Adipocyte (in vitro differentiated cells): ENCODE measurements around the gene WDFY3.

Source experiments
- DNase-seq: peaks from one replicate; pipeline ENCODE4 v3.0.0-alpha.2; 2015; ENCODE audit warnings: low read depth
- H3K27me3 ChIP-seq: replicated peaks from 2 replicates; pipeline ENCODE4 v1.7.0; 2013; ENCODE audit warnings: mild to moderate bottlenecking, low read length, moderate library complexity; ENCODE audit not compliant: control insufficient read depth, insufficient read depth
- H3K36me3 ChIP-seq: 2 replicates; pipeline ENCODE4 v1.7.0; 2013; ENCODE audit warnings: low read length, mild to moderate bottlenecking, moderate library complexity; ENCODE audit not compliant: control insufficient read depth, insufficient read depth, severe bottlenecking
- H3K4me1 ChIP-seq: 2 replicates; pipeline ENCODE4 v1.7.0; 2013; ENCODE audit warnings: mild to moderate bottlenecking, low read length, moderate library complexity; ENCODE audit not compliant: control insufficient read depth, insufficient read depth
- H3K4me3 ChIP-seq: 2 replicates; pipeline ENCODE4 v1.7.0; 2013; ENCODE audit warnings: mild to moderate bottlenecking, low read length, moderate library complexity
- H3K9ac ChIP-seq: 2 replicates; pipeline ENCODE4 v1.7.0; 2013; ENCODE audit warnings: mild to moderate bottlenecking, low read length, moderate library complexity
- H3K9me3 ChIP-seq: 2 replicates; pipeline ENCODE4 v1.7.0; 2013; ENCODE audit warnings: mild to moderate bottlenecking, low read length, moderate library complexity; ENCODE audit not compliant: control insufficient read depth

The WDFY3 gene

DNA sequence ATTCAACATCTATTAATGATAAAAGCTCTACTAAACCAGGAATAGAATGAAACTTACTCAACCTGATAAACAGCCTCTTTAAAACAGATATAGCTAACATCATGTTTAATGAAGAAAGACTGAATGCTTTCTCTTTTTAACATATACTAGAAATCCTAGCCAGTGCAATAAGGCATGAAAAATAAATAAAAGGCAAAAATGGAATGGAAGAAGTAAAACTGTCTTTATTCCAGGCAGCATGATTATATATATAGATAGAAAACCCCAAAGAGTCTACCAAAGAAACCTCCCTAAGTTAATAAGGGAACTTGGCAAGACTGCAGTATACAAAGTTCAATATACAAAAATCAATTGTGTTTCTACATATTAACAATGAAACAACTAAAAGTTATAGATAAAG is 25.5 kb downstream of the WDFY3 start:
- H3K27me3 ChIP-seq = no peaks in the 10 kb centered on the region

DNA sequence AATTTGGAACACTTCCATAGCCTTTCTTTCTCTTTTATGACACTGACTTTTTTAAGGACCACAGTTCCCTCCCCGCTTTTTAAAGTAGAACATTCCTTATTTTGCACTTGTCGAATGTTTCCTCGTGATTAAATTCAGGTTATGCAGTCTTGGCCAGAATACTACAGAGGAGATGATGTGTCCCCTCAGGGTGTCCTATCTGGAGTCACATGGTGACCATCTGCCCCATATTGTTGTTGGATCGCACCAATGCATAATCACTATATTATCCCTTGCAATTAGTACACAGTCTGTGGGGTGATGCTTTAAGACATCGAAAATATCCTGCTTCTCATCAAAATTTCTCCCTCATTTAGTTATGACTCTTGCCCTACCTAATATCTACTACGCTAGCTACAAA is 27.4 kb downstream of the WDFY3 start:
- H3K4me3 ChIP-seq = peak overlapping the region; percentile 59
- H3K9ac ChIP-seq = peak overlapping the region; percentile 68
- H3K9me3 ChIP-seq = peaks cover 17% of the 10 kb centered on the region
- no peak for DNase-seq
- peaks cover 34% of the 10 kb centered on the region for H3K4me1 ChIP-seq
- peaks cover 7% of the 10 kb centered on the region for H3K36me3 ChIP-seq
- H3K27me3 ChIP-seq = no peaks in the 10 kb centered on the region

More for the DNA sequence above, 25.5 kb downstream of the WDFY3 start:
- Histone ChIP-seq H3K36me3 (peaks cover 7% of the 10 kb centered on the region), H3K4me3 (no peak overlapping the region), H3K4me1 (peaks cover 34% of the 10 kb centered on the region), H3K9ac (no peak overlapping the region), H3K9me3 (peaks cover 17% of the 10 kb centered on the region)
- DNase-seq = no peak

DNA sequence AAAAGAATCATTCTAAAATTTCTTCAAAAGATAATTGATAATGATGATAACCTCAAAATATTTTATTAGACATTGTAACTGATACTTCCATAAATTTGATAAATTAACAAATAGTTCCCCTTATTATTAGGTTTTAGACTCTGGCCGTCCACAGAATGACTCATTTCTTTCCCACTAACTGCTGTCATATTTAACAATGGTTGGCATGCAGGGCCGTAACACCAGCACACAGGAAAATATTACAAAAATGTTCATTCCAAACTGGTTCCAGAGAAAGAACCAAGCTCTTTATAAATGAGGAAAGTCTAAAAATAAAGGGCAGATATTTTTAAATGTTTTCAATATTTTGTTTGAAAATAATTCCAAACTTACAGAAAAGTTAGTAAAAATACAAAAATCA is 28.2 kb downstream of the WDFY3 start:
- H3K4me1 ChIP-seq = peaks cover 34% of the 10 kb centered on the region
- H3K4me3 ChIP-seq = peak overlapping the region; percentile 59
- DNase-seq = peak; percentile 78
- peak overlapping the region; percentile 68 for H3K9ac ChIP-seq
- no peaks in the 10 kb centered on the region for H3K27me3 ChIP-seq
- H3K9me3 ChIP-seq = peaks cover 17% of the 10 kb centered on the region
- H3K36me3 ChIP-seq = peaks cover 7% of the 10 kb centered on the region

DNA sequence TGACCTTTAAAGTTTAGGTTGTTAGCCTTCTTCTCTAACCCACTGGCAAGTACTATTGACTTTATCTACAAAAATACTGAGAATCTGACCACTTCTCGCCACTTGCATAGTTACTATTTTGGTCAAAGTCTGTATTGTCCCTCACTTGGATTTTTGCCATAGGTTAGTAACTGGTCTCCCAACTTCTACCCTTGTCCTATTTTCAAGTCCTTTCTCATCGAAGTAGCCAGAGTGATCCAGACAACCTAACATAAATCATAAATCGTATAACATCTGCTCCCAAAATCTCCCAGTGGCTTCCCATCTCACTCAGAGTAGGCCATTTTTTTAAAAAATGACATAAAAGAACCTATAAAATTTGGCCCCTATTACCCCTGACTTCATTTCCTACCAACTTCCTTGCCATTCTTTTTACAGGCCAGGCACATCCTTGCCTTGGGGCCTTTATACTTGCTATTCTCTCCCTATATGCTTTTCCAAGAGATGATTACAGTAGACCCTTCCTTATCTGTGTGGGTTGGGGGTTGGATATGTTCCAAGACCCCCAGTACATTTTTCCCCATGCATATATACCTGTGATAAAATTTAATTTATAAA is 29.0 kb downstream of the WDFY3 start:
- peaks cover 15% of the 10 kb centered on the region for H3K9me3 ChIP-seq
- H3K4me3 ChIP-seq = peak overlapping the region; percentile 25
- H3K27me3 ChIP-seq = no peaks in the 10 kb centered on the region
- H3K4me1 ChIP-seq = peaks cover 38% of the 10 kb centered on the region
- no peak for DNase-seq
- H3K9ac ChIP-seq = peak overlapping the region; percentile 18
- H3K36me3 ChIP-seq = peaks cover 2% of the 10 kb centered on the region

DNA sequence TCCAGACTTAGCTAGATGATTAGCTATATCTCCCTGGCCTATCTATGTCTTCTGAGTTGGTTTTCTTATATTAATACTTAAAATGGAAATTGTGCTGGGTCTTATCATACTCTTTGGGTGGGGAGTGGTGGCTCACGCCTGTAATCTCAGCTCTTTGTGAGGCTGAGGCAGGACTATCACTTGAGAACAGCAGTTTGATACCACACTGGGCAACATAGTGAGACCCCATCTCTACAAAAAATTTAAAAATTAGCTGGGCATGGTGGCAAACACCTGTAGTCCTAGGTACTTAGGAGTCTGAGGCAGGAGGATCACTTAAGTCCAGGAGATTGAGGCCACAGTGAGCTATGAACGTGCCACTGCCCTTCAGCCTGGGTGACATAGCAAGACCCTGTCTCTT is 30.4 kb downstream of the WDFY3 start:
- Histone ChIP-seq H3K9me3 (peaks cover 5% of the 10 kb centered on the region), H3K9ac (no peak overlapping the region), H3K27me3 (no peaks in the 10 kb centered on the region), H3K36me3 (peaks cover 8% of the 10 kb centered on the region), H3K4me3 (no peak overlapping the region), H3K4me1 (peaks cover 45% of the 10 kb centered on the region)
- DNase-seq = no peak

DNA sequence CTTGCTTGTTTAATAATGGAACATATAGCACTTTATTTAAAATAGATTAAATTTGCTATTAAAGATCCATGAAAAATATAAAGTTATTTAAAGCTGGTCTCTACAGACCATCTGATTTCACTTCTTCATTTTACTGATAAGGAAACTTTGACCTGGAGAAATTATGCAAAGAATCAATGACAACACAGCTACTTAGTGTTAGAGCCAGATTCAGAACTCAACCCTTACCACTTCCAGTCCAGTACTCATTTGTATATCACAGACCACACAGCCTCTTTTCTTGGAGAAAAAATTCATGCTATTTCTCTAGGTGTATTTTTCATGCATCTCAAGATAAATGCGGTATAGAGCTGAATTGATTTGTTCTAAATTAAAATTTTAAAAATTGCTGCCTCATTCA is 34.0 kb downstream of the WDFY3 start:
- Histone ChIP-seq H3K27me3 (no peaks in the 10 kb centered on the region), H3K9ac (no peak overlapping the region), H3K36me3 (peaks cover 24% of the 10 kb centered on the region), H3K9me3 (no peaks in the 10 kb centered on the region), H3K4me1 (peaks cover 25% of the 10 kb centered on the region), H3K4me3 (no peak overlapping the region)
- DNase-seq = no peak

DNA sequence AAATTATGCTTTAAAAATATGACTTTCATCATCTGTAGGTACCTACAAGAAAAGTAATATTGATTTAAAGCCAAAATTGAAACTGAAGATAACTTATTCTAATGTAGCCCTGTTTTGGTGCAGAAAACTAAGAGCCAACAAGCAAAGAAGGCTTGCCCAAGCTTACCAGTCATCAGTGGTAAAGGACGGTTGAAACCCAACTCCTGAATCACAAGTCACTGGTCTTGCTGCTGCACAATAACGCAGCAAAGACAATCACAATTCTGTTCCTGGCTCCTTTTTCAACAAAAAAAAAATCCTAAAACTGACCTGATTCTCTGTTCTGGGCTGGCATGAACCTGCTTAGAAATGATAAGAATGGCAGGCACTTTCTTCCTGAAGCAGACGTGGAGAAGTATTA is 34.5 kb downstream of the WDFY3 start:
- Histone ChIP-seq H3K4me1 (peaks cover 20% of the 10 kb centered on the region), H3K9ac (no peak overlapping the region), H3K27me3 (no peaks in the 10 kb centered on the region), H3K4me3 (no peak overlapping the region), H3K36me3 (peaks cover 29% of the 10 kb centered on the region), H3K9me3 (no peaks in the 10 kb centered on the region)
- DNase-seq = no peak

DNA sequence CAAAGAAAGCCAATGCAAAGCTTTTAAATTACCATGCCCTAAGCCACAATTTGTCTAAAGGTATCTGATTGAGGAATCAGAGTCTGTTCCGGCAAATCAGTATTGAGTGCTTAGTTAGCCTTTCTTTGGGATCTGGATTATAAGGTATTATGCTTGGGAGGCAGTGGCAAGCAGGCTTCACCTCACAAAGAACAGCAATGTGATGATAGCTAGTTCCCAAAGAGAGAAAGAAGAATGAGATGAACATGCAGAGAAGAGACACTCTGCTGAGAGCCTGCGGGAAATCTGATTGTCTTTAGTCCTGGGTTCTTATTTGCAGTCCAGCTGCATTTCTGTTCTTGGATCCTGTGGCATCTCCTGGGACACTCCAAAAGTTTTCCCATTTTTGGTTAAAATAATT is 35.2 kb downstream of the WDFY3 start:
- Histone ChIP-seq H3K4me1 (peaks cover 13% of the 10 kb centered on the region), H3K36me3 (peaks cover 31% of the 10 kb centered on the region), H3K4me3 (no peak overlapping the region), H3K9ac (no peak overlapping the region), H3K9me3 (no peaks in the 10 kb centered on the region), H3K27me3 (no peaks in the 10 kb centered on the region)
- no peak for DNase-seq

DNA sequence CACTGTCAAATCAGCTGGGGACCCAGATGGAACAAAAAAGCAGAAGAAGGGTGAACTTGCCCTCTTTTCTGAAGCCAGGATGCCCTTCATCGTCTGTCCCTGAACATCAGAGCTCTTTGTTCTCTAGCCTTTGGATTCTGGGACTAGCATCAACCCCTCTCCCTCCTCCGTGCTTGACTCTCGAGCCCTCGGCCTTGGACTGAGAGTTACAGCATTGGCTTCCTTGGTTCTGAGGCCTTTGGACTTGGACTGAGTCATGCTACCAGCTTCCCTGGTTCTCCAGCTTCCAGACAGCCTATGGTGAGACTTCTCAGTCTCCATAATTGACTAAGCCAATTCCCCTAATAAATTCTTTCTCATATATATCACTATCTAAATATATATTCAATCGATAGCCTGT is 38.4 kb downstream of the WDFY3 start:
- no peak for DNase-seq
- Histone ChIP-seq H3K27me3 (no peaks in the 10 kb centered on the region), H3K9me3 (no peaks in the 10 kb centered on the region), H3K4me3 (no peak overlapping the region), H3K4me1 (peaks cover 11% of the 10 kb centered on the region), H3K36me3 (peaks cover 34% of the 10 kb centered on the region), H3K9ac (no peak overlapping the region)

DNA sequence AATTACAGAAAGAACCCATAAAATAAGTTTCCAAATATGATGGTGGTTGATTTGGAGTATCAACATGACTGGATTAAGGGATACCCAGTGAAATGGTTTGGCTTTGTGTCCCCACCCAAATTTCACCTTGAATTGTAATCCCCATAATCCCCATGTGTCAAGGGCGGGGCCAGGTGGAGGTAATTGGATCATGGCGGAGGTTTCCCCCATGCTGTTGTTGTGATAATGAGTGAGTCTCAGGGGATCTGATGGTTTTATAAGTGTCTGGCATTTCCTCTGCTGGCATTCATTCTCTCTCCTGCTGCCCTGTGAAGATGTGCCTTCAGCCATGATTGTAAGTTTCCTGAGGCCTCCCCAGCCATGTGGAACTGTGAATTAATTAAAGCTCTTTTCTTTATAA is 39.1 kb downstream of the WDFY3 start:
- Histone ChIP-seq H3K27me3 (no peaks in the 10 kb centered on the region), H3K4me1 (peaks cover 7% of the 10 kb centered on the region), H3K4me3 (no peak overlapping the region), H3K9ac (no peak overlapping the region), H3K9me3 (no peaks in the 10 kb centered on the region), H3K36me3 (peaks cover 34% of the 10 kb centered on the region)
- DNase-seq = no peak

DNA sequence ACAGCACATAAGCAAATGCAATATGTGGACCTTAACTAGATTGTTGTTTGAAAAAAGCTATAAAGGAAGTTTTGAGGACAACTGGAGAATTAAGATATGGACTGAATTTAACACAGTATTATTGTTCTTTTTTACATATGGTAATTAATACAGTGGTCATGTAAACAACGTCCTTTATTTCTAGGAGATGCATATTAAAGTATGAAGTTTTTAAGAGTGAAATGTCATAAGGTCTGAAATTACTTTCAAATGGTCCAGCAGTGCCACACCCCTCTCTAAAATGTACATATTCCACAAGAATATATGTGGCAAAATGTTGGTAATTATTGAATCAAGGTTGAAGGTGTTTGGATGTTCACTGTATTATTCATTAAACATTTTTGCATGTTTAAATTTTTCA is 40.9 kb downstream of the WDFY3 start:
- Histone ChIP-seq H3K4me1 (peaks cover 9% of the 10 kb centered on the region), H3K36me3 (peaks cover 20% of the 10 kb centered on the region), H3K9ac (no peak overlapping the region), H3K27me3 (no peaks in the 10 kb centered on the region), H3K4me3 (no peak overlapping the region), H3K9me3 (no peaks in the 10 kb centered on the region)
- no peak for DNase-seq

DNA sequence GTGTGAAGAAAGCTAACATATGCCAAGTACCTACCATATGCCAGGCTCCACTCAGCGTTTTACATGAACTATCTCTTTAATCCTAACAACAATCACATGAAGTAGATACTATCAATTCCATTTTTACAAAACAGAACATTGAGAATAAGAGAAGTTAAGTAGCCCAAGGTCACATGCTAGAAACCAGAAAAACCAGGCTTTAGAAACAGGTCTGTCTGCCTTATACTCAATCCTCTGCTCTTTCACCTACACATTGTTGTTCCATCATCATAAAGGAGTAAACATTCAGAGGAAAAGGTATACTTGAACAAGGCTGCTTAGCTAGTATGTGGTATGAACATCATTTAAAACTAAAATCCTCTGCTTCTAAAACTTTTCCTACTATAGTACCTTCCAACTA is 42.1 kb downstream of the WDFY3 start:
- H3K9me3 ChIP-seq = no peaks in the 10 kb centered on the region

More for the DNA sequence above, 42.1 kb downstream of the WDFY3 start:
- Histone ChIP-seq H3K27me3 (no peaks in the 10 kb centered on the region), H3K9ac (no peak overlapping the region), H3K4me3 (no peak overlapping the region), H3K36me3 (peaks cover 20% of the 10 kb centered on the region), H3K4me1 (peaks cover 20% of the 10 kb centered on the region)
- no peak for DNase-seq
